Epithelial cell of proximal tubule (primary cell): ENCODE results near the gene NFYB. TPM values are rescaled to one million over a fixed set of nuclear protein-coding genes. Genes with fewer than 3 reads are reported as not detected.

Experiments used
- DNase-seq: peaks from one replicate; pipeline ENCODE4 v3.0.0-alpha.2; 2011; ENCODE audit warnings: low read depth
- H3K4me3 ChIP-seq: 2 replicates; pipeline ENCODE4 v1.5.1; 2011; ENCODE audit warnings: low read depth, mild to moderate bottlenecking, low read length
- CTCF ChIP-seq: conservative IDR thresholded peaks from 2 replicates; pipeline ENCODE4 v1.5.1; 2012; ENCODE audit warnings: low read depth, mild to moderate bottlenecking, low read length
- total RNA-seq: library from RNA; depleted of rRNA; stranded (reverse); fragments of >200 nt; gene quantifications from 2 replicates; pipeline ENCODE4 v1.2.3, GENCODE V29; 2015

Gene NFYB
- 16.1 and 19.3 TPM in 2 replicates for total RNA-seq

GRCh38 chr12:104137902-104138796 is at the start of gene NFYB:
Gene NFYB (minus strand): TSS chr12:104138210. CDS start chr12:104135453, 2,757 bp downstream.
- peak; percentile 75 for DNase-seq
- H3K4me3 ChIP-seq = peak within 1 kb of the TSS; percentile 67
- no peak for TF ChIP-seq CTCF

GRCh38 chr12:104187446-104188155 is 49.6 kb upstream of the NFYB start:
- TF ChIP-seq CTCF = no peak
- DNase-seq = no peak
- no peak overlapping the region for H3K4me3 ChIP-seq

GRCh38 chr12:104183443-104183842 is 45.4 kb upstream of the NFYB start:
- no peak for TF ChIP-seq CTCF
- no peak overlapping the region for H3K4me3 ChIP-seq
- DNase-seq = no peak

GRCh38 chr12:104182621-104183378 is 44.8 kb upstream of the NFYB start:
- H3K4me3 ChIP-seq = no peak overlapping the region
- no peak for DNase-seq
- no peak for TF ChIP-seq CTCF

- no peak for TF ChIP-seq CTCF
- H3K4me3 ChIP-seq = no peak overlapping the region
- no peak for DNase-seq
These were observed 44.1 kb upstream of the NFYB start for GRCh38 chr12:104182144-104182543.

- DNase-seq = peak; percentile 76
- H3K4me3 ChIP-seq = no peak overlapping the region
- no peak for TF ChIP-seq CTCF
These were observed 43.3 kb upstream of the NFYB start for GRCh38 chr12:104181313-104181712.
